ENCODE data around the gene NDUFB8. TPM values are rescaled to one million over a fixed set of nuclear protein-coding genes. Genes with fewer than 3 reads are reported as not detected.

Gene NDUFB8
- total RNA-seq, 1 donor from 2014 or later, result 99.1 TPM

GRCh38 chr10:100506596-100507356, 22.9 kb downstream of the NDUFB8 start:
- peak; percentile 46 for DNase-seq (ENCODE audit: low read depth)

DNA sequence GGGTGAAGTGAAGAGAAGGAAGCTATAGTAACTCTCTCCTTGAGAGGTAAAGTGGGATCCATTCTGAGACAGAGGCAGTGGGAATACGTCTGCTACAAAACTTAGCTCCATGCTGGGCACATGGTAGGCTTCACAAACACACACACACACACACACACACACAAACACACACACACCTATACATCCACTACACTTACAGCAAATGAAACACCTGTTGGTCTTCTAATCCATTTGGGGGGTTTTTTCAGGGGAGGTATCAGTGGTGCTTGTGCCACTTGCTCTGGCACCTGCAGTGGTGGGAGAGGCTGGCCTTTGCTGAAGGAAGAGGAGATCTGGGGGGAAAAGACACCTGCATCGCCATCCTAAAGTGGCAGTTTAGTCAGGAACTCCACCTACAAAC, 24.5 kb downstream of the NDUFB8 start:
- no peak for DNase-seq (ENCODE audit: low read depth)

DNA sequence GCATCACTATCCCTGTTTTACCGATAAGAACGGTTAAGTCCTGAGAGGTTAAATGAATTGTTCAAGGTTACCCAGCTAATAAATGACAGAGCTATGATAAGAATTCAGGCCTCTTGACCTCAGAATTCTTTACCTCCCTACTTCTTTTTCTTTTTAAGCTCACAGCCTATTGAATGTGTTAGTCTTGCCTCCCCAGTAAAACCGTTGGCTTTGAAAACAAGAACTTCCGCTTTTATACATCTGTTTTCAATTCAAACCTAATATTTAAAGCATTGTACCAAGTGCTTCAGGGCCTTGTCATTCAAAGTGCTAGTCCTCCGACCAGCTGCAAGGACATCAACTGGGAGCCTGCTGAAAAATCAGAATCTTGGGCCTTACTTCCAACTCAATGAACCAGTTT, 25.6 kb downstream of the NDUFB8 start:
- no peak for DNase-seq (ENCODE audit: low read depth)

- no peak for DNase-seq (ENCODE audit: low read depth)
Observed at GRCh38 chr10:100502926-100503494, 26.7 kb downstream of the NDUFB8 start.

GRCh38 chr10:100501423-100501822, 28.2 kb downstream of the NDUFB8 start:
- DNase-seq (ENCODE audit: low read depth), result no peak

- DNase-seq (ENCODE audit: low read depth), result no peak
Observed at GRCh38 chr10:100498059-100498458, 31.6 kb downstream of the NDUFB8 start.

GRCh38 chr10:100496567-100496966, 33.1 kb downstream of the NDUFB8 start:
- DNase-seq (ENCODE audit: low read depth), result no peak

DNA sequence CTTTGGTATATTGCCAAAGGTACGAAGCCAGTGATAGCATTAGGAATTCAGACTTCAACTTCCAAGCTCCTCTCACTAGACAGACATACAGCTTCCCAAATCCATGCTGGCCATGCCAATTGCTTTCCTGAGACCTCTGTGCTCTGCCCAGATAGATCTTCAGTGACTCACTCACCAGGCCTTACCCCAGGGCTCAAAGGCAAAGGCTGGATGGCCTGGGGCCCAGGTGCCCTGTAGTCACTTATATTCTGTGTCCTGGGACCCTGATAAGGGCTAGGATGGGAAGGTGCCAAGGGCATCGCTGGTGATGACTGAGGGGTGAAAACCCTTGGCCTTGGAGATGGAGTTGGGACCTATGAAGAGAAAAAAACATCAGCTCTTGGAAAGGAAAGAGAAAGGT, 39.1 kb downstream of the NDUFB8 start:
- no peak for DNase-seq (ENCODE audit: low read depth)

DNA sequence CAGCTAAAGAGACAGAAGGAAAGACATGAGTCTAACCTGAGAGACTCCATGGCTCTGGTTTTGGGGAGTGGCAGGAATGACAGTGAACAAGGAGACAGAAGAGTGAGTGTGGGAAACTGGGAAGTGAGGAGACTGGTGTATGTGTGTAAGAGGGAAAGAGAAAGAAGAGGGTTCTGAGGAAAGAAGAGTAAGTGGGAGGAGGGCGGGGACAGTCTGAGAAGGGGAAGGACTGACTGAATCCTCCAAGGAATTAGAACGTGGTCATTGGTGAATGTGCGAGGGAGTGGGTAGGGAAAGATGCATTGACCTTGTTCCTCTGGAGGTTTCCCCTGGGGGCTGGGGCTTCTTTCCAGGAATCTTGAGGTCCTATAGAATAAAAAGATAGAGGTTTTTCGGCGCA, 40.3 kb downstream of the NDUFB8 start:
- no peak for DNase-seq (ENCODE audit: low read depth)

DNA sequence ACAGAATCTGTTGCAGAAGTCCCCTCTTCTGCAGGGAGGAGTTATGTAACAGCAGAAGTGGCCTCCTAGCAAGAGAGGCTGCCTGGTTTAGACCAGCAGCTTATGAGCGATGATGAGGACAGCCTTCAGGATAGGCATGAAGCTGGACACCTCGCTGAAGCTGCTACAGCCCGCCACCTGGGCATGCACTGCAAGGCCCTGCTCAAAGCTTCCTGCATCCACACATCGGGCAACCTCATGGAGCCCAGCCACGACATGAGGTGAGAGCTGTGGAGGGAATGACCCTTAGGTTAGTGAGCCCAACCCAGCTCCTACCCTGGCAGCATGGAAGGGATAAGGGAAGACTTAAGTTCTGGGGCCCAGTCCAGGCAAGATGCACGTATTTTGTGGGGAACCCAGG, 42.1 kb downstream of the NDUFB8 start:
- no peak for DNase-seq (ENCODE audit: low read depth)

DNA sequence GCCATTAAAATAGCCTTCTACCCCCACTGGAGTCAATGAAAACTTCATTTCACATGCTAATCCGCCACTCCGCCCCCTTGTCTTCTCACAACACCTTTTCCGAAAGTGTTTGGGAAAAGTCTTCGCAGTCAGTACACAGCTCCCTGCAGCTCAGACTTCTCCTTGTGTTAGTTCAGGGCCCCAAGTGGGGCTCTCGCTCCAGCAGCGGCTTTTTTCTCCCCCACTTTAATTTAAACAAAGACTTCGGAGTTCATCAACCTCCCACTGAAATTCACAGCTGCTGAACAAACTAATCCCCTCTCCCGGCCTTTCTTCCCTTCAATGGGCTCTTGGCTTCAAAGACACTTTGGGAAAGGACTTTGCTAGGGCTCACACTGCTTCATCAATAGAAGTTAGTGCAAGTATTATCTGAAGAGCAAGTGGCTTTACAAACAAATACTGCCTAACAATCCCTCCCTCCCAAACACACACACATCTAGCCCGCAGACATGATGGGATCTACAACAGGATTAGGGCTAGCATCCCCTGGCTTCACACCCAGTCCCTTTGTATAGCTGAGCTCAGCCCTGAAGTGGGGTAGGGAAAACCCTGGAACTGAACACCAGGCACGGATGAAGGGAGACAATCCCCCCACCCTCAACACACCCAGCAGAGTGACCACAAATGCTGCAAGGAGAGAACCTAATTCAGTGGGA, 43.7 kb downstream of the NDUFB8 start:
- no peak for DNase-seq (ENCODE audit: low read depth)

DNA sequence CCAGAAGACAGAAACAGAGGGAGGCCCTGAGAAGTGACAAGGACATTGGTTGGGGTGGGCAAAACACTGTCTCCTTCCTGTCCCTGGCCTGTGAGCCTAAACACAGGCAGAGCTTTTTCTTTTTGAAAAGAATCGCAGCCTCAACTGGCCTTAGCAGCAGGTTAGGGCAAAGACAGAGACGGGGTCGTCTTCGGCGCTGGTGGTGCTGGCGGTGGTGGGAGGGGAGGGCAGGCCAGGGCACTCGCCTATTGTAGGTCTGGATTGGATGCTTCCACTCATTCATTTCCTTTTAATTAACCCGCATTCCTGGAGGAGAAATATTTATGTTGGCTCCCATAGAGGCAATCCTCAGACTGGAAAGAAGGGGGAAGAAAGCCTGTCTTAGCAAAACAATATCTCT, 44.3 kb downstream of the NDUFB8 start:
- no peak for DNase-seq (ENCODE audit: low read depth)

- DNase-seq (ENCODE audit: low read depth), result no peak
Observed at GRCh38 chr10:100483876-100484666, 45.6 kb downstream of the NDUFB8 start.

DNA sequence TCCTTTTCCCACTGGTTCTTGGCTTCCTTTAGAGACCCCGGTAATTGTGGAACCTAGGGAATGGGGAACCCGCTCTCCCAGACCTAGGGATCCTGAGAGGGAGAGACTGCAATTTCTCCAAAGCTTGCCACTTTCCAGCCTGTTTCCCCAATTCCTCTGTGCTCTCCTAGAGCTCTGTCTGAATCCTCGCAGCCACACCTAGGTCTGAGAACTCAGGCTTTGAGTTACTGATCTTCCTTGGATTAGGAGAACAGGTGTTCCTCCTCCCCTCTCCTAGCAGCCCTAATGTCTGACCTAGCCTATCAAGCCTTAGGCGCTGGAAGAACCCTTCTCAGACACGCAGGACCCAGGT, 46.9 kb downstream of the NDUFB8 start:
- no peak for DNase-seq (ENCODE audit: low read depth)

GRCh38 chr10:100482181-100482833, 47.4 kb downstream of the NDUFB8 start:
- DNase-seq (ENCODE audit: low read depth), result peak; percentile 57

- peak; percentile 90 for DNase-seq (ENCODE audit: low read depth)
Observed at GRCh38 chr10:100481462-100482081, 48.1 kb downstream of the NDUFB8 start.

- DNase-seq (ENCODE audit: low read depth), result no peak
Observed at GRCh38 chr10:100480002-100480401, 49.7 kb downstream of the NDUFB8 start.

GRCh38 chr10:100479037-100479436, 50.6 kb downstream of the NDUFB8 start:
- DNase-seq (ENCODE audit: low read depth), result no peak

- DNase-seq (ENCODE audit: low read depth), result no peak
Observed at GRCh38 chr10:100477970-100478369, 51.7 kb downstream of the NDUFB8 start.
